Vagina (tissue), 2 donors: ENCODE results near the gene ALKBH5.

ENCODE experiments used
- POLR2A ChIP-seq, 2 donors: fragments of 450-650 bp; IDR thresholded peaks; one replicate each; pipeline ENCODE4 v1.6.1; 2017; ENCODE audit warnings: antibody characterized with exemption in 2 of 2, mild to moderate bottlenecking in 2 of 2, moderate library complexity in 2 of 2
- TF ChIP-seq, protein P1 (sequence below), 3 experiments: fragments of 450-650 bp in 2 of 3; fragments of 200-600 bp in 1 of 3; sonication (generic) in 1 of 3; IDR thresholded peaks; one replicate each; pipeline ENCODE4 v1.5.1; 2017 to 2019; ENCODE audit warnings: antibody characterized with exemption in 3 of 3, mild to moderate bottlenecking in 2 of 3, moderate library complexity in 2 of 3

DNA sequence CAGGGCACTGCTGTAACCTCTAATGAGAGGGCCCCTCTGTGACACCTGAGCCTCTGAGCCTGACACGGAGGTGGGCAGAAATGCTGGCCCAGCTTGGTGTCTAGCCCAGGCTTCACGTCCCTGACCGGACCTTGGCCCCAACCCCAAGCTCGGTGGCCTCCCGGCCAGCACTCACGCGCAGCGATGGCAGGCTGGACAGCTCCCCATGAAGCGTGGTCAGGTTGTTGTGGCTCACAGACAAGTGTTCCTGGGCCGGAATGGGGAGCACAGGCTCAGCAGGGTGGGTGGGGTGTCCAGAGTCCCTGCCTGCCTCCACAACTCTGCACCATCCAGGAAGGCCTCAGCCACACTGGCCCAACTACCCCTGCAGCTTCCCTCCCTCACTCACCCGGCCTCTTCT lies 72.7 kb downstream of the ALKBH5 start:
- TF ChIP-seq, protein P1, sequence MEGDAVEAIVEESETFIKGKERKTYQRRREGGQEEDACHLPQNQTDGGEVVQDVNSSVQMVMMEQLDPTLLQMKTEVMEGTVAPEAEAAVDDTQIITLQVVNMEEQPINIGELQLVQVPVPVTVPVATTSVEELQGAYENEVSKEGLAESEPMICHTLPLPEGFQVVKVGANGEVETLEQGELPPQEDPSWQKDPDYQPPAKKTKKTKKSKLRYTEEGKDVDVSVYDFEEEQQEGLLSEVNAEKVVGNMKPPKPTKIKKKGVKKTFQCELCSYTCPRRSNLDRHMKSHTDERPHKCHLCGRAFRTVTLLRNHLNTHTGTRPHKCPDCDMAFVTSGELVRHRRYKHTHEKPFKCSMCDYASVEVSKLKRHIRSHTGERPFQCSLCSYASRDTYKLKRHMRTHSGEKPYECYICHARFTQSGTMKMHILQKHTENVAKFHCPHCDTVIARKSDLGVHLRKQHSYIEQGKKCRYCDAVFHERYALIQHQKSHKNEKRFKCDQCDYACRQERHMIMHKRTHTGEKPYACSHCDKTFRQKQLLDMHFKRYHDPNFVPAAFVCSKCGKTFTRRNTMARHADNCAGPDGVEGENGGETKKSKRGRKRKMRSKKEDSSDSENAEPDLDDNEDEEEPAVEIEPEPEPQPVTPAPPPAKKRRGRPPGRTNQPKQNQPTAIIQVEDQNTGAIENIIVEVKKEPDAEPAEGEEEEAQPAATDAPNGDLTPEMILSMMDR (IDR thresholded peaks at IDR 0.05), result no peak
- no peak for TF ChIP-seq POLR2A (IDR thresholded peaks at IDR 0.05)
